Activated CD4-positive, alpha-beta T cell treated with anti-CD3 and anti-CD28 coated beads for 48 hours (primary cell): ENCODE measurements around the gene AHNAK2.

Source experiments
- DNase-seq: peaks from one replicate; pipeline ENCODE4 v3.0.0-alpha.2; 2020

AHNAK2 gene

GRCh38 chr14:105011312-105011990, 33.3 kb upstream of the AHNAK2 start:
- DNase-seq, result no peak

- DNase-seq, result no peak
Measured at GRCh38 chr14:105010891-105011291, 32.7 kb upstream of the AHNAK2 start.

GRCh38 chr14:105010106-105010505, 31.9 kb upstream of the AHNAK2 start:
- DNase-seq, result no peak

GRCh38 chr14:105007593-105008264, 29.6 kb upstream of the AHNAK2 start:
- DNase-seq, result no peak

GRCh38 chr14:105006831-105007592, 28.8 kb upstream of the AHNAK2 start:
- no peak for DNase-seq

- DNase-seq, result no peak
Measured at GRCh38 chr14:105005929-105006830, 28.0 kb upstream of the AHNAK2 start.

- DNase-seq, result no peak
Measured at GRCh38 chr14:105005329-105005928, 27.3 kb upstream of the AHNAK2 start.

GRCh38 chr14:104999361-104999760, 21.2 kb upstream of the AHNAK2 start:
- no peak for DNase-seq

- DNase-seq, result no peak
Measured at GRCh38 chr14:104998801-104999200, 20.6 kb upstream of the AHNAK2 start.

- DNase-seq, result no peak
Measured at GRCh38 chr14:104996483-104996882, 18.3 kb upstream of the AHNAK2 start.

- no peak for DNase-seq
Measured at GRCh38 chr14:104996032-104996431, 17.9 kb upstream of the AHNAK2 start.

GRCh38 chr14:104994978-104995377, 16.8 kb upstream of the AHNAK2 start:
- DNase-seq, result no peak

- DNase-seq, result no peak
Measured at GRCh38 chr14:104993808-104994591, 15.8 kb upstream of the AHNAK2 start.

- no peak for DNase-seq
Measured at GRCh38 chr14:104993306-104993705, 15.1 kb upstream of the AHNAK2 start.

- no peak for DNase-seq
Measured at GRCh38 chr14:104992501-104992900, 14.3 kb upstream of the AHNAK2 start.

GRCh38 chr14:104991896-104992230, 13.7 kb upstream of the AHNAK2 start:
- DNase-seq, result no peak

GRCh38 chr14:104989951-104990303, 11.8 kb upstream of the AHNAK2 start:
- no peak for DNase-seq

GRCh38 chr14:104989236-104989950, 11.2 kb upstream of the AHNAK2 start:
- no peak for DNase-seq

GRCh38 chr14:104986487-104987164, 8.5 kb upstream of the AHNAK2 start:
- DNase-seq, result no peak

- DNase-seq, result peak; percentile 90
Measured at GRCh38 chr14:104985675-104986486, 7.7 kb upstream of the AHNAK2 start, which contains the start of gene CLBA1. TSS of gene CLBA1 (plus strand) at chr14:104985788. CDS start at chr14:104986432, 644 bp downstream.
